Transverse colon (tissue), 4 donors: ENCODE data around the gene ABCG2. TPM values are rescaled to one million over a fixed set of nuclear protein-coding genes. Genes with fewer than 3 reads are reported as not detected.
A peak's percentile ranks its signal among the peaks of the same experiment; 100 is the strongest.

Experiments used
- DNase-seq: peaks from one replicate; pipeline ENCODE4 v3.0.0-alpha.2; 2019
- H3K27ac ChIP-seq, 4 donors: fragments of 200-600 bp; sonication (generic); 2 replicates each; pipeline ENCODE4 v1.5.1; 2016 to 2018; ENCODE audit warnings: inconsistent platforms in 4 of 4
- H3K27me3 ChIP-seq: fragments of 200-600 bp; sonication (generic); 2 replicates; pipeline ENCODE4 v1.5.1; 2017; ENCODE audit warnings: inconsistent platforms
- H3K36me3 ChIP-seq, 4 donors: fragments of 200-600 bp; sonication (generic); 2 replicates each; pipeline ENCODE4 v1.5.1; 2017 to 2019; ENCODE audit warnings: inconsistent platforms in 4 of 4
- H3K4me1 ChIP-seq, 4 donors: fragments of 200-600 bp; sonication (generic); 2 replicates each; pipeline ENCODE4 v1.5.1; 2017 to 2020; ENCODE audit warnings: inconsistent platforms in 4 of 4
- H3K4me3 ChIP-seq, 4 donors: fragments of 200-600 bp; sonication (generic); 1 replicate in 1 of 4; 2 replicates in 3 of 4; pipeline versions ENCODE4 v1.5.1 to v1.6.1; 2017 to 2019; ENCODE audit warnings: inconsistent platforms in 4 of 4
- H3K9me3 ChIP-seq, 2 donors: fragments of 200-600 bp; sonication (generic); 2 replicates each; pipeline ENCODE4 v1.5.1; 2017 to 2019; ENCODE audit warnings: inconsistent platforms in 2 of 2
- EP300 ChIP-seq: sonication (generic); formaldehyde crosslinking; IDR thresholded peaks from one replicate; pipeline ENCODE4 v1.6.1; 2017; ENCODE audit warnings: antibody characterized with exemption, low read depth
- POLR2A ChIP-seq: fragments of 450-650 bp; IDR thresholded peaks from one replicate; pipeline ENCODE4 v1.6.1; 2016; ENCODE audit warnings: antibody characterized with exemption, mild to moderate bottlenecking, moderate library complexity
- POLR2AphosphoS5 ChIP-seq, 3 donors: sonication (generic); formaldehyde crosslinking; IDR thresholded peaks; one replicate each; pipeline ENCODE4 v1.6.1; 2016; ENCODE audit warnings: antibody characterized with exemption in 3 of 3
- WGBS, 2 donors: methylation state at CpG; one replicate each; pipeline ENCODE4 v1.1.5; 2018; ENCODE audit warnings: low coverage in 1 of 2; 5-methylcytosine and 5-hydroxymethylcytosine counted together
- in situ Hi-C, 4 donors: fragments of 200-750 bp; cut with MboI; loops; one replicate each; pipeline versions ENCODE4 v1.15.0 to v1.15.1; 2017; ENCODE audit warnings: low sequenced_read_pairs in 3 of 4, low pct_ligation_motif_present in 1 of 4, low pct_unique_long_range_greater_than_20kb in 1 of 4
- intact Hi-C: fragments of 100-400 bp; cut with DNase I; formaldehyde crosslinking; loops from one replicate; pipeline ENCODE4 v1.15.1; 2023; ENCODE audit warnings: low total_unique reads
- total RNA-seq, 4 donors: library from RNA; depleted of rRNA; stranded (reverse); fragments of >200 nt; gene quantifications; one replicate each; pipeline ENCODE4 v1.1.0, GENCODE V29; 2016
- TF ChIP-seq, protein P1 (sequence below), 5 experiments: fragments of 200-600 bp in 3 of 5; fragments of 450-650 bp in 2 of 5; sonication (generic) in 3 of 5; IDR thresholded peaks; 1 replicate in 2 of 5; 2 replicates in 3 of 5; pipeline ENCODE4 v1.5.1; 2016 to 2017; ENCODE audit warnings: antibody characterized with exemption in 5 of 5, inconsistent platforms in 3 of 5, mild to moderate bottlenecking in 2 of 5, moderate library complexity in 1 of 5

ABCG2 gene
- total RNA-seq: 10 to 100 TPM in 3 of 4 donors, 1 to 10 TPM in 1; 5.6 to 36.6 (median 21.4) TPM

DNA sequence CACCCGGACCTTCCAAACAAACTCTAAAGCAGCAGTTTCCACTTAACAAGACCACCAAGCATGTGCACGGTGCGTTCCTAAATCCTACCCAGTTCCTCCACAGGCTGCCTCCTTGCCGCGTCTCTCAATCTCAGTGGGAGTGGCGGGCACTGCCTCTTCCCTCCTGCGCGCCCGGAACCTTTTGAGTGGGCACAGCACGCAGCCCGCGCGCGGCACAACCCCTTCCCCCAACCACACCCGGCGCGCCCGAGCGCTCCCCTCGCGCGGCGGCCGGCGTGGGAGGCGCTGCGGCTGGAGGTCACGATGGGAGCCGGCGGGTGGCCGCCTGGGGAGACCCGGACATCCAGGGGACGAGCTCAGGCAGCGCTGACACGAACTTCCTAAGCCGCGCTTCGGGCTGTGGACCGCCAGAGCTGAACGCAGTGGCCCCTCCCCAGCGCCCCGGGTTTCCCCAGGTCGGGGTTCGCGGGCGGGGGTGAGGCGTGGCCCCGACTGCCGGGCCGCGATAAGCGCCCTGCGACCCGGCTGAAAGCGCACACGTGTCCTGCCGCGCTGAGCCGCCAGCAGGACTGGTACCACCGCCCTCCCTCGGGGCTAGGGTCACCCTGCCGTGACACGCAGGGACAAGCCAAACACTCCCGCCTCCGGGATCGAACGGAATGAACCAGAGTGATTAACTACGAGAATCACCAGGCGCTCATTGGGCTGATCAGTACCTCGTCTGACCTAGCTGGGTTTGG is at the start of gene ABCG2:
Gene ABCG2 (minus strand): TSS at position 151 of the 740 bp plus-strand sequence. CDS start 18,644 bp downstream, outside the sequence.
- intact Hi-C loops: no loop called here
- peak; percentile 58 for DNase-seq
- H3K27ac ChIP-seq: peak within 1 kb of the TSS in 3 of 4 donors; percentile 8 to 33 (median 11)
- H3K4me3 ChIP-seq: peak within 1 kb of the TSS; percentile 28 to 65 (median 40)
- H3K36me3 ChIP-seq: no peaks in the 10 kb centered on the region
- H3K4me1 ChIP-seq: peaks cover 0 to 9% (median 4%) of the 10 kb centered on the region in 4 donors
- in situ Hi-C loops: no loop called here
- WGBS, 2 donors: 0 to 1% methylated on average over 3 to 45 of the region's 70 CpGs
- no peaks in the 10 kb centered on the region for H3K9me3 ChIP-seq
- H3K27me3 ChIP-seq: peaks cover 20% of the 10 kb centered on the region
- TF ChIP-seq POLR2A (peak; percentile 32), POLR2AphosphoS5 (IDR thresholded peaks at IDR 0.05) (peak in 1 of 3 donors; percentile 13), EP300 (no peak)
- TF ChIP-seq, protein P1, sequence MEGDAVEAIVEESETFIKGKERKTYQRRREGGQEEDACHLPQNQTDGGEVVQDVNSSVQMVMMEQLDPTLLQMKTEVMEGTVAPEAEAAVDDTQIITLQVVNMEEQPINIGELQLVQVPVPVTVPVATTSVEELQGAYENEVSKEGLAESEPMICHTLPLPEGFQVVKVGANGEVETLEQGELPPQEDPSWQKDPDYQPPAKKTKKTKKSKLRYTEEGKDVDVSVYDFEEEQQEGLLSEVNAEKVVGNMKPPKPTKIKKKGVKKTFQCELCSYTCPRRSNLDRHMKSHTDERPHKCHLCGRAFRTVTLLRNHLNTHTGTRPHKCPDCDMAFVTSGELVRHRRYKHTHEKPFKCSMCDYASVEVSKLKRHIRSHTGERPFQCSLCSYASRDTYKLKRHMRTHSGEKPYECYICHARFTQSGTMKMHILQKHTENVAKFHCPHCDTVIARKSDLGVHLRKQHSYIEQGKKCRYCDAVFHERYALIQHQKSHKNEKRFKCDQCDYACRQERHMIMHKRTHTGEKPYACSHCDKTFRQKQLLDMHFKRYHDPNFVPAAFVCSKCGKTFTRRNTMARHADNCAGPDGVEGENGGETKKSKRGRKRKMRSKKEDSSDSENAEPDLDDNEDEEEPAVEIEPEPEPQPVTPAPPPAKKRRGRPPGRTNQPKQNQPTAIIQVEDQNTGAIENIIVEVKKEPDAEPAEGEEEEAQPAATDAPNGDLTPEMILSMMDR (IDR thresholded peaks at IDR 0.05): no peak

DNA sequence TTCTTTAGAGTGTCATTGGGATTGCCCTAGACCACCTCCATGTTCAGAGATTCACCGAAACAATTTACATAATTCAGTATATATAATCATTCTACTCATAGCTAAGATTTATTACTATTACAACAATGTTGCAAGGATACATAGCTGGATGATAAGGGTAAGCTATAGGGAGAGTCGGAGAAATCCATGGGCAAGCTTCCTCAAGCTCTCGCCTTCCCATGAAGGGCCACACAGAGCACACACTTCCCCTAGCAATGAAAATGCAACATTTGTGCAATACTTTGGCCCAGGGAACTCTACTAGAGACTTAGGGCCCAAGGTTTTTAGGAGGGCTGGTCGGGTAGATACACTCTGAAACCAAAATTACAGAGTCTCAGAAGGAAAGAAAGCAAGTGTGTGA is 49.7 kb upstream of the ABCG2 start:
- no peak overlapping the region for H3K27ac ChIP-seq
- in situ Hi-C loops (loop anchor here (10.0 to 25.0 kb wide), 3 partner anchors 153 to 521 kb away; no protein-coding TSS in a partner anchor), intact Hi-C loops (loop anchor here (10.0 kb wide), 1 partner anchor 533 kb away; no protein-coding TSS in a partner anchor)
- H3K27me3 ChIP-seq: no peaks in the 10 kb centered on the region
- H3K4me3 ChIP-seq: no peak overlapping the region
- H3K9me3 ChIP-seq: no peaks in the 10 kb centered on the region
- H3K4me1 ChIP-seq: peaks cover 0 to 5% (median 2%) of the 10 kb centered on the region in 4 donors
- 56 to 69% methylated on average over 4 of the region's 4 CpGs for WGBS, 2 donors
- DNase-seq: no peak
- no peaks in the 10 kb centered on the region for H3K36me3 ChIP-seq
- TF ChIP-seq POLR2A (no peak), EP300 (no peak), POLR2AphosphoS5 (IDR thresholded peaks at IDR 0.05) (no peak)
- TF ChIP-seq, protein P1 (IDR thresholded peaks at IDR 0.05): no peak

DNA sequence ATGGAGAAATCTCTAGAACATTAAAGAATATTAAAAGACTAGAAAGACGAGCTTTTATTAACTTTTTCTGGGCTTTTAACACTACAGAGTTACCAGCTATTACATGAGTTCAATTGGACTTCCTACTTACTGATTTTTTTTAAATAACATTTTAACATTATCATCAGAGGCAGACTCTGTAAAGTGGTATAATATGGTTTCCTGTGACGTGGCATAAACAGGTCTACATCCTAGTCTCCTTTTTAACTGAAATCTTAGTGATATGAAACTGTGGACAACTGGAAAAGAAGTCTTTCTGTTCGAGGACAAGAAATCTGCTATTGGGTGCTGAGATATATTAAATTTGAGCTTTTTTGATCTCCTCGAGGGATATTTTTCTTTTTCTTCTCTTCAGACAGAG is 48.7 kb upstream of the ABCG2 start:
- Histone ChIP-seq H3K36me3 (no peaks in the 10 kb centered on the region), H3K4me1 (peaks cover 0 to 5% (median 2%) of the 10 kb centered on the region in 4 donors), H3K4me3 (no peak overlapping the region), H3K27ac (no peak overlapping the region), H3K9me3 (no peaks in the 10 kb centered on the region), H3K27me3 (no peaks in the 10 kb centered on the region)
- intact Hi-C loops (loop anchor here (10.0 kb wide), 1 partner anchor 532 kb away; no protein-coding TSS in a partner anchor), in situ Hi-C loops (loop anchor here (10.0 to 25.0 kb wide), 3 partner anchors 152 to 520 kb away; no protein-coding TSS in a partner anchor)
- no peak for DNase-seq
- TF ChIP-seq, protein P1 (IDR thresholded peaks at IDR 0.05): no peak
- no peak for TF ChIP-seq EP300
- TF ChIP-seq POLR2A: no peak
- TF ChIP-seq POLR2AphosphoS5 (IDR thresholded peaks at IDR 0.05): no peak
- 65 to 72% methylated on average over 4 of the region's 4 CpGs for WGBS, 2 donors

DNA sequence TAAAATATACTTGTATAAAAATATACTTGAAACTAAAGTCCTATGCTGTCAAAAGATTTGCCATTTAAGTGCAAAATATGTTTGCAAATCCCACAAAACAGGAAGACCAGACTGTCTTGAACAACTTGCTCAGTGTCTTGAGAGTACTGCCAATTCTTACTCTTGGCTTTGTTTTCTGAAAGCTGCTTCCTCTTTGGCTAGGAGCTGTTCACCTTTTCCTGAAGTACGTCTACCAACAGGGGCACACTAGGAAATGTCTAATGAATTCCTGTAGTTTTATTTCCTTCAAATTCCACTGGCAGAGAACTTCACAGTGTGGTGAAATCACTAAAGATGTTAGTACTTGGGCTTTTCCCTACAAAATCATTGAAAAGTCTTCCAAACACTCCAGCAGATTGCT is 46.4 kb upstream of the ABCG2 start:
- intact Hi-C loops: loop anchor here (10.0 kb wide), 1 partner anchor 530 kb away; no protein-coding TSS in a partner anchor
- no peak overlapping the region for H3K27ac ChIP-seq

More for the DNA sequence above, 46.4 kb upstream of the ABCG2 start:
- no peaks in the 10 kb centered on the region for H3K9me3 ChIP-seq
- 11 to 24% methylated on average over 1 of the region's 1 CpG for WGBS, 2 donors
- no peaks in the 10 kb centered on the region for H3K36me3 ChIP-seq
- no peak overlapping the region for H3K4me3 ChIP-seq
- H3K4me1 ChIP-seq: peaks cover 0 to 4% (median 1%) of the 10 kb centered on the region in 4 donors
- no peaks in the 10 kb centered on the region for H3K27me3 ChIP-seq
- in situ Hi-C loops: loop anchor here (10.0 to 25.0 kb wide), 3 partner anchors 150 to 518 kb away; no protein-coding TSS in a partner anchor
- TF ChIP-seq EP300: no peak
- no peak for TF ChIP-seq POLR2A
- TF ChIP-seq POLR2AphosphoS5 (IDR thresholded peaks at IDR 0.05): no peak
- TF ChIP-seq, protein P1 (IDR thresholded peaks at IDR 0.05): no peak
- no peak for DNase-seq
